ENCODE measurements around the gene NKX1-2. TPM values are rescaled to one million over a fixed set of nuclear protein-coding genes. Genes with fewer than 3 reads are reported as not detected.

NKX1-2 gene
- total RNA-seq, 1 experiment from 2014 or later: 3.4 TPM

- Histone ChIP-seq H3K4me3 (replicated peaks in 1 of 2; ENCODE audit: low read depth in 1 of 2, low read length in 2 of 2) (no peak overlapping the region), H4K20me1 (ENCODE audit: insufficient read depth) (no peaks in the 10 kb centered on the region), H3K4me2 (ENCODE audit: low read length) (no peak overlapping the region), H3K36me3 (ENCODE audit: control insufficient read depth in 1 of 2, insufficient read depth in 2 of 2, low read length in 2 of 2) (no peaks in the 10 kb centered on the region), H3K79me2 (ENCODE audit: insufficient read depth, low read length) (no peaks in the 10 kb centered on the region), H3K4me1 (ENCODE audit: control insufficient read depth in 1 of 2, insufficient read depth in 2 of 2, low read length in 2 of 2) (no peaks in the 10 kb centered on the region), H3K9me2 (ENCODE audit: insufficient read depth) (no peaks in the 10 kb centered on the region), H3K27me3 (ENCODE audit: insufficient read depth, low read length) (no peaks in the 10 kb centered on the region), H3K27ac (ENCODE audit: low read depth, low read length) (no peak overlapping the region), H3K9me3 (ENCODE audit: control insufficient read depth in 1 of 2, insufficient read depth in 1 of 2, low read depth in 1 of 2, low read length in 2 of 2) (no peaks in the 10 kb centered on the region), H2AFZ (ENCODE audit: low read depth, low read length, poor library complexity, severe bottlenecking) (no peak overlapping the region), H3K9ac (ENCODE audit: low read length) (no peak overlapping the region)
- CTCF ChIA-PET: interaction anchor here (0.7 kb wide), 1 partner anchor 25 kb away, joined by 3 read pairs; no protein-coding TSS in a partner anchor
- RAD21 ChIA-PET (ENCODE audit: low non-redundant PET in 1 of 2, low total read pairs in 2 of 2, uncharacterized antibody in 2 of 2, unreplicated experiment in 2 of 2): interaction anchor here in 1 of 2 experiments (1.4 kb wide), 1 partner anchor 25 kb away, joined by 5 read pairs; no protein-coding TSS in a partner anchor
- TF ChIP-seq TCF7L2 (IDR thresholded peaks at IDR 0.05; ENCODE audit: borderline replicate concordance, extremely low read depth, insufficient read depth, insufficient read length) (no peak), ATF3 (IDR thresholded peaks at IDR 0.05) (no peak), CTCF (IDR thresholded peaks at IDR 0.05 in 2 of 3, conservative IDR thresholded peaks at IDR 0.05 in 1 of 3; ENCODE audit: borderline replicate concordance in 1 of 3, insufficient read depth in 1 of 3, low read depth in 2 of 3, low read length in 2 of 3) (no peak), ZNF274 (IDR thresholded peaks at IDR 0.05; ENCODE audit: low read depth, low read length) (no peak), POLR2AphosphoS5 (IDR thresholded peaks at IDR 0.05; ENCODE audit: low read depth, low read length) (no peak), FOSL1 (IDR thresholded peaks at IDR 0.05; ENCODE audit: low read depth) (no peak), CEBPB (IDR thresholded peaks at IDR 0.05; ENCODE audit: low read depth) (no peak), REST (IDR thresholded peaks at IDR 0.05; ENCODE audit: low read depth) (no peak), EGR1 (IDR thresholded peaks at IDR 0.05; ENCODE audit: low read depth) (no peak), RAD21 (IDR thresholded peaks at IDR 0.05; ENCODE audit: low read depth) (no peak), ZBTB33 (IDR thresholded peaks at IDR 0.05; ENCODE audit: extremely low read depth, insufficient replicate concordance, low read length) (no peak), EZH2 (IDR thresholded peaks at IDR 0.05) (no peak), SP1 (IDR thresholded peaks at IDR 0.05; ENCODE audit: low read depth) (no peak)
- DNase-seq (ENCODE audit: low read depth, low spot score): no peak
- intact Hi-C loops (cut with micrococcal nuclease): no loop called here
- BruUV-seq (replicated peaks): no TSS peak
- POLR2A ChIA-PET: interaction anchor here (2.3 kb wide), 1 partner anchor 10 kb away, joined by 14 read pairs; the partner anchor contains the start of gene OAT
- no peak for ATAC-seq
Observed at GRCh38 chr10:124428207-124428777, 21.5 kb downstream of the NKX1-2 start.
